Endothelial cell of umbilical vein (primary cell): ENCODE results near the gene HDAC4.

Source experiments
- EZH2 ChIP-seq: IDR thresholded peaks from 2 replicates; pipeline ENCODE4 v1.6.1; 2012; ENCODE audit warnings: borderline replicate concordance, low read depth, mild to moderate bottlenecking, moderate library complexity, low read length, inconsistent platforms; ENCODE audit not compliant: severe bottlenecking
- FOS ChIP-seq: IDR thresholded peaks from 2 replicates; pipeline ENCODE4 v1.6.1; 2011; ENCODE audit warnings: mild to moderate bottlenecking, low read length, moderate library complexity, borderline replicate concordance; ENCODE audit not compliant: insufficient read depth
- JUN ChIP-seq: IDR thresholded peaks from 2 replicates; pipeline ENCODE4 v1.6.1; 2011; ENCODE audit warnings: borderline replicate concordance, low read depth; ENCODE audit not compliant: insufficient read length, insufficient read depth
- MYC ChIP-seq: IDR thresholded peaks from one replicate; pipeline ENCODE4 v1.6.1; 2011; ENCODE audit warnings: mild to moderate bottlenecking, low read depth, low read length
- POLR2A ChIP-seq: IDR thresholded peaks from 2 replicates; pipeline ENCODE4 v1.6.1; 2012; ENCODE audit warnings: low read depth, mild to moderate bottlenecking, control low read depth, low read length
- POLR2AphosphoS5 ChIP-seq: IDR thresholded peaks from 2 replicates; pipeline ENCODE4 v1.6.1; 2012; ENCODE audit warnings: low read depth, mild to moderate bottlenecking, control low read depth, low read length, moderate library complexity; ENCODE audit not compliant: insufficient read depth
- TF ChIP-seq, protein P1 (sequence below), 2 donors: IDR thresholded peaks; 1 replicate in 1 of 2; 2 replicates in 1 of 2; pipeline ENCODE4 v1.5.1; 2011; ENCODE audit warnings: low read length in 2 of 2, mild to moderate bottlenecking in 2 of 2, moderate library complexity in 2 of 2, control low read depth in 1 of 2, inconsistent platforms in 1 of 2, low read depth in 1 of 2; ENCODE audit not compliant: insufficient read depth in 1 of 2; ENCODE audit errors: extremely low read depth in 1 of 2
- TF ChIP-seq, protein P2 (sequence below): IDR thresholded peaks from 2 replicates; pipeline ENCODE4 v1.6.1; 2011; ENCODE audit not compliant: insufficient read depth, insufficient read length

GRCh38 chr2:239116456-239117246 is 284.2 kb downstream of the HDAC4 start:
- no peak for TF ChIP-seq EZH2
- TF ChIP-seq, protein P1, sequence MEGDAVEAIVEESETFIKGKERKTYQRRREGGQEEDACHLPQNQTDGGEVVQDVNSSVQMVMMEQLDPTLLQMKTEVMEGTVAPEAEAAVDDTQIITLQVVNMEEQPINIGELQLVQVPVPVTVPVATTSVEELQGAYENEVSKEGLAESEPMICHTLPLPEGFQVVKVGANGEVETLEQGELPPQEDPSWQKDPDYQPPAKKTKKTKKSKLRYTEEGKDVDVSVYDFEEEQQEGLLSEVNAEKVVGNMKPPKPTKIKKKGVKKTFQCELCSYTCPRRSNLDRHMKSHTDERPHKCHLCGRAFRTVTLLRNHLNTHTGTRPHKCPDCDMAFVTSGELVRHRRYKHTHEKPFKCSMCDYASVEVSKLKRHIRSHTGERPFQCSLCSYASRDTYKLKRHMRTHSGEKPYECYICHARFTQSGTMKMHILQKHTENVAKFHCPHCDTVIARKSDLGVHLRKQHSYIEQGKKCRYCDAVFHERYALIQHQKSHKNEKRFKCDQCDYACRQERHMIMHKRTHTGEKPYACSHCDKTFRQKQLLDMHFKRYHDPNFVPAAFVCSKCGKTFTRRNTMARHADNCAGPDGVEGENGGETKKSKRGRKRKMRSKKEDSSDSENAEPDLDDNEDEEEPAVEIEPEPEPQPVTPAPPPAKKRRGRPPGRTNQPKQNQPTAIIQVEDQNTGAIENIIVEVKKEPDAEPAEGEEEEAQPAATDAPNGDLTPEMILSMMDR (IDR thresholded peaks at IDR 0.05; ENCODE audit: extremely low read depth in 1 of 2, insufficient read depth in 1 of 2, low read depth in 1 of 2, low read length in 2 of 2): no peak
- no peak for TF ChIP-seq POLR2A
- no peak for TF ChIP-seq JUN
- TF ChIP-seq, protein P2, sequence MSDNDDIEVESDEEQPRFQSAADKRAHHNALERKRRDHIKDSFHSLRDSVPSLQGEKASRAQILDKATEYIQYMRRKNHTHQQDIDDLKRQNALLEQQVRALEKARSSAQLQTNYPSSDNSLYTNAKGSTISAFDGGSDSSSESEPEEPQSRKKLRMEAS: no peak
- no peak for TF ChIP-seq POLR2AphosphoS5
- no peak for TF ChIP-seq FOS
- no peak for TF ChIP-seq MYC
